Bone marrow (tissue), 2 donors: ENCODE data around the gene EYA2.
"Not testable (repeated sequence)": the region's sequence is repeated elsewhere in the genome, so short reads cannot be mapped to it uniquely, and the experiment has no call there.

Experiments
- DNase-seq, 2 donors: peaks; one replicate each; lab custom pipeline; 2025; lab: John Stamatoyannopoulos, UW

Gene EYA2, protein sequence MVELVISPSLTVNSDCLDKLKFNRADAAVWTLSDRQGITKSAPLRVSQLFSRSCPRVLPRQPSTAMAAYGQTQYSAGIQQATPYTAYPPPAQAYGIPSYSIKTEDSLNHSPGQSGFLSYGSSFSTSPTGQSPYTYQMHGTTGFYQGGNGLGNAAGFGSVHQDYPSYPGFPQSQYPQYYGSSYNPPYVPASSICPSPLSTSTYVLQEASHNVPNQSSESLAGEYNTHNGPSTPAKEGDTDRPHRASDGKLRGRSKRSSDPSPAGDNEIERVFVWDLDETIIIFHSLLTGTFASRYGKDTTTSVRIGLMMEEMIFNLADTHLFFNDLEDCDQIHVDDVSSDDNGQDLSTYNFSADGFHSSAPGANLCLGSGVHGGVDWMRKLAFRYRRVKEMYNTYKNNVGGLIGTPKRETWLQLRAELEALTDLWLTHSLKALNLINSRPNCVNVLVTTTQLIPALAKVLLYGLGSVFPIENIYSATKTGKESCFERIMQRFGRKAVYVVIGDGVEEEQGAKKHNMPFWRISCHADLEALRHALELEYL

DNA sequence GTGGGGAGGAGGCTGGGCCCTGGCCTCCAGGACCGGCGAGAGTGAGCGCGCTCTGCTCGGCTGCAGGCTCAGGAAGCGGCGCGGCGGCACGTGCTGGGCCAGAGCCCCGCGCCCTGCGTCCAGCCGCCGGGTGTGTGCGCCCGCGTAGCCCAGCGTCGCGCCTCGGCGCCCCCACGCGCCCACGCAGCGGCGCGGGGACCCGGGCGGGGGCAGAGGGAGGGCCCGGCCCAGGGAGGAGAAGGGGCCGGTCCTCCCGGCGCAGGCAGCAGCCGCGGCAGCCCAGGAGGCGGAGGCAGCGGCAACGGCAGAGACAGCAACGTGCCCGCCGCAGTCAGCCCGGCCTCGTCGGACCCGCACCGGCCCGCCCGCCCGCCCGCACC lies at the start of gene EYA2:
TSS of gene EYA2 (plus strand) at position 265 of the 380 bp plus-strand sequence. CDS start 95,168 bp downstream, outside the sequence.
- no peak for DNase-seq

DNA sequence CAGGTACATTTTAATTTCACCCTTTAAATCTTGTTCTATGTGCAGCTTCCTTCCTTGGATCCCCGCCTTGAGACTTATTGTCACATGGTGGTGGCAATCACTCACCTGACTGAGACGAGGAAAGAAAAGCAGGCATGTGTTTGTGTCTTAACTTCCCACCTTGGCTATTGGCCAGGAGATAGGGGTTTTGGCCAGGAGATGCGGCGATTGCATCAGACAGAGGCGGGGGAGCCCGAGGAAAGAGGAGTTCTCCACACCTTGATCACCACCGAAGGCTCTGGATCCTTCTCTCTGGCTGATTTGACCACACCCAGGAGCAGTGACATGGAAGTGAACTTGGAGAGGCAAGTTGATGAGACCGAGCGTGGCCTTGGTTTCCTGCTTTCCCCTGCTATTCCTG lies 49.7 kb upstream of the EYA2 start:
- no peak for DNase-seq

DNA sequence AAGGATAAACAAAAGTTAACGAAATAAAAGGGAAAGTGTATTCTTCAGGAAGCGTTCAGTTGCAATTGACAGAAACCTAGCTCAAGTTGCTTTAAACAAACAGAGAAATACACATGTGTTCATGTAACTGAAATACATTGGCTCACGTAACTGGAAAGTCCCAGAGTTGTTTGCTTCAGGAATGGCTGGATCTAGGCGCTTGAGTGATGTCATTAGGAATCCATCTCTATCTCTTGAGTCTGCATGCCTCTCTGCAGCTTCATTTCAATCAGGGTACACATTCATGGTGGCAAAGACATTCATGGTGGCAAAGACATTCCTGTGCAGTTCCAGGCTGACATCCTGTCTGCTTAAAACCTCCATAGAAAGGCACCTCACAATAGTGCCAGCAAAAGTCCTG lies 45.4 kb upstream of the EYA2 start:
- no peak for DNase-seq

DNA sequence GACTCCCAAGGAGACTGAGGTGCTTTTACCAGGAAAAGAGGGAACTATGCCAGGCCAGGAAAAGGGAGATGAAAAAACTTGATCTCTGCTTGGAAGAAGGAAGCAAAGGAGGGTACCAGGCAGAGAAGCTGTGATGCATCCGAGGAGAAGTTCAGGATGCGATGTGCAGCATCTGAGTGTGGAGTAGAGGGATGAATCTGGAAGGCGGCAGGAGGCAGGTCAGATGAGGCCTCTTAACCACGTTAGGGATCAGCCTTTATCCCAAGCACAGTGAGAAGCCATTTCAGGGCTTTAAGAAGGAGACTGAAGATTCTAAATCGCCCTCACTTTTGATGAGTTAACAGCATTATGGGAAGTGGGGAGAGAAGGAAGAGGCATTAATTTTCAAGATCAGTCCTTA lies 44.9 kb upstream of the EYA2 start:
- no peak for DNase-seq

DNA sequence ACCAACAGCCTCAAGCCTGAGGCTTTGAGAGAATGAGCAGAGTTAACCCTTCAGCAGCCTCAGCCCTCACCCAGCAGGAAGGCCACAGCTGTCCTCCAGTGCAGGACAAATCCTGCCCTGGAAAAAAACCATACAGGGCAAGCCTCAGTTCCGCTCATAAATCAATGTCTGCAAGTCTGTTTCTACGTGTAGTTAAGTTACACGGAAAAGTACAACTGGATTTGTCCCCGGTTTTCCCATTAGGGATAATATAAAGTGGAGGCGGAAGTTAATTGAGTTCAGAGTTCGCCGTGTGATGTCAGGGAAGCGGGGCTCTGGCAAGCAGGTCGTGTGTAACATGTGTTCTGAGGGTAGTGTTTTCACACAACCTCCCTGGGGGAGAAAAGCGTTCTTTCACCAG lies 44.2 kb upstream of the EYA2 start:
- DNase-seq: no peak

DNA sequence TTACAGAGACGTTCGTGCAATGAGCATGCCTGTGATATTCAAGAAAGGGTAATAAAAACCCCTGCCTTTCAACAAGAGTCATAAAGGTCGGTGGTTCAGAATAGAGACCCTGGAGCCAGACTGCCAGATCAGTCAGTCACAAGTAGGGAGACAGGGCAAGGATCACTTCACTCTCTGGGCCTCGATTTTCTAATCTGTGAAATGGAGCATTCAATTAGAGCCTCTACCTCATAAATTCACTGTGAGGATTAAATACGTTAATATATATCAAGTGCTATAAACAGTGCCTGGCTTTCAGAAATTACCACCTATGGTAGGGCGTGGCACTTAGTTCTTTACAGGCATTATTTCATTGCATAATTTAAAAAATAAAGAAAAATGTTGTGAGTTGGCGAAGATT lies 43.7 kb upstream of the EYA2 start:
- DNase-seq: no peak

DNA sequence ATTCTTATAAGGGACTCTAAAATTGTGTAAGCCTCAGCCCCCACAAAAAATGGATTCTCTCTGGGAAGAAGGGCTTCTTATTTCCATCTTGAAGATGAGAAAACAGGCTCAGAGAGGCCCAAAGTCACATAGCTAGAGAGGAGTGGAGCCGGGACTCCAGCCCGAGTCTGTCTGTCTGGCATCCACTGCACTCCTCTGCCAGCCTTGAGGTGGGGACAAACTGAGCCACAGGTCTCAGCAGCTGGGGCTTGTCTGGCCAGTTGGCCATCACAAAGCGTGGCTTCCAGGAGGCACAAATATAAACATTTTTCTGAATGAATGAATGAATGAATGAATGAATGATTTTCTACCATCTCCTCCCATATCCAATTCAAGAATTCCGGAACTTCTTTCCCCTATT lies 42.9 kb upstream of the EYA2 start:
- DNase-seq: no peak

DNA sequence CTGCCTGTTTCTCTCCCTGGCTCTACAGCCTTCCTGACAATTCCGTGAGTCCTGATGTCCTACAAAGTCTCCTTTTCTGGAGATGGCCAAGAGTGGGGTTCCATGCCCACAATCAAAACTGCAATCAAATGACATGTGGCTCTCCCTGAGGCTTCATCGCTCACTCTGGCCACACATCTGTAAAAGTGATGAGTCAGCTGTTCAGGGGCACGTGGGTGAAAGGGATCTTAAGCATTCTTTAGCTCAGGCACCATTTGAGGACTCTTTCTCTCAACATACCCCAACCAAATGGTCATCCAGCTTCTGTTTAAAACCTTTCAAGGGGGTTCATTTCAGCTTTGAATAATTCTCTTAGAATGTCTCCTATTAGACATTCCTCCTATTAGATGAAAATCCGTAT lies 42.3 kb upstream of the EYA2 start:
- DNase-seq: no peak

DNA sequence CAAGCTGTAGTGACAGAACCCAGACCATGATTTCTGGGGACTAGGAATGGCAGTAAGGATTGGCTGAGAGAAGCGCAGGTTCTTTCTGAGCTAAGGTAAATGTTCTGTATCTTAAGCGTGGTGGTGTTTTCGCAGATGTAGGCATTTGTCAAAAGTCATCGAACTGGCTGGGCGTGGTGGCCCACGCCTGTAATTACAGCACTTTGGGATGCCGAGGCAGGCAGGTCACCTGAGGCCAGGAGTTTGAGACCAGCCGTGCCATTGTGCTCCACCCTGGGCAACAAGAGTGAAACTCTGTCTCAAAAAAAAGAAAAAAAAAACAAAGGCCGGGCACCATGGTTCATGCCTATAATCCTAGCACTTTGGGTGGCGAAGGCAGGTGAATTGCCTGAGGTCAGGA lies 40.7 kb upstream of the EYA2 start:
- DNase-seq: no peak

DNA sequence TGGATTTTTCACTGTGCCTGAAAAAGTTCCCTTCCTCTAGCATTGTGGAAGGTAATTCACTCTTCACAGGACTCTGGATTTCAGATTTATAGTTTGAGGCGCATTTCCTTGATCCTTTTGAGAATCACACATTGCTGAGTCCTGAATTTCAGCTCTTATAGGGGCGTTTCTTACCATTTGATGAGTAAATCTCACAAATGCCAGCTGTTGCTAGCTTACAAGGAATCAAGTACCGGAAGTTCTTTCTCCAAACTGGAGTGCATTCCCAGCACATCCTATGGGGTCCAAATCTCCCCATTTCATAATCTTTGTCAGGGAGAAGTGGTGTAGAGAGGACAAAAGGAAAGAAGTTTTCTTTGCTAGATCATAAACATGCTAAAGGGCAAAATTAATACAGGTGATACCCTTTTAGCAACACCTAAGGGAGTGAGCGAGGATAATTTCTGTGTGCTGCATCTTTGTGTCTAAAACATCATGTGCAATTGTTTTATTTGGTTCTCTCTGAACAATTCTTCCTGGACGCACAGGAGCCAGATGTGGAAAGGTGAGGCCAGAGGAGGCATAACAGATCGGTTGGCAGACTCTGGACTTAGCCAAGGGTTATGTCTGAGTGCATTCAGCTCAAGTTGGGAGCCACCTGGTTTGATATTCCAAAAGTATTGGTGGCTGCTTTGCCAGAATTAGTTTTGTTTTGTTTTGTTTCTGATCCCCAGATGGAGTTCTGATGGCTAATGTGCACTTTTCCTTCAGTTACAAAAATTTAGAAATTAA lies 37.4 kb upstream of the EYA2 start:
- DNase-seq: no peak

DNA sequence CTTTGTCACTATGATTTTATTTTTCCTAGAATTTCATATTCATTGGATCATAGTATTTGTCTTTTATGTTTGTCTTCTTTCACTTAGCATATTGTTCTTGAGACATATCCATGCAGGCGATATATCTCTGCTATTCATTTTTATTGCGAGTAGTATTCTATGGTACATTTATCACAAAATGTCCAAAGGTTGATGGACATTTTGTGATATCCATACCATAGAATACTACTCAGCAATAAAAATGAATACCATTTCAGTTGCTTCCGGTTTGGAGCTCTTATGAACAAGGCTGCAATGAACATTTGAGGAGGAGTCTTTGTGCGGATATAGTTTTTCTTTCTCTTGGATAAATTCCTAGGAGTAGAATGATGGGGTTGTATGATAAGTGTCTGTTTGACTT lies 28.8 kb upstream of the EYA2 start:
- DNase-seq: no peak

DNA sequence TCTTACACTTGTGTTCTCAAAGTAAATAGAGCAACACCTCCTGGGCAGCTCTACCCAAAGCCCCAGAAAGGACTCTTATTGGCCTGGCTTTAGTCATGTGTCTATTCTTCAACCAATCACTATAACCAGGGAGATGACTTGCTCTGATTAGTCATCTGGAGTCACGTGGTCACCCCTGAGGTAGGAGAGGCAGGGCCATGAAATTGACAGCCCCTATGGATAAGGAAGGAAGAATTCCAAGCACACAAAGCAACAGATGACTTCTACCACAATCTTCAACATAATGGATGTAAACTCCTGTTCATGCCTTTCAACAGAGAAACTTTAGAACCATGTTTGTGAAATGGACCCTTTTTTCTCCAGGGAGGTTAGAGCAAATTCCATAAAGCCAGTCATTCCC lies 24.6 kb upstream of the EYA2 start:
- DNase-seq: no peak

DNA sequence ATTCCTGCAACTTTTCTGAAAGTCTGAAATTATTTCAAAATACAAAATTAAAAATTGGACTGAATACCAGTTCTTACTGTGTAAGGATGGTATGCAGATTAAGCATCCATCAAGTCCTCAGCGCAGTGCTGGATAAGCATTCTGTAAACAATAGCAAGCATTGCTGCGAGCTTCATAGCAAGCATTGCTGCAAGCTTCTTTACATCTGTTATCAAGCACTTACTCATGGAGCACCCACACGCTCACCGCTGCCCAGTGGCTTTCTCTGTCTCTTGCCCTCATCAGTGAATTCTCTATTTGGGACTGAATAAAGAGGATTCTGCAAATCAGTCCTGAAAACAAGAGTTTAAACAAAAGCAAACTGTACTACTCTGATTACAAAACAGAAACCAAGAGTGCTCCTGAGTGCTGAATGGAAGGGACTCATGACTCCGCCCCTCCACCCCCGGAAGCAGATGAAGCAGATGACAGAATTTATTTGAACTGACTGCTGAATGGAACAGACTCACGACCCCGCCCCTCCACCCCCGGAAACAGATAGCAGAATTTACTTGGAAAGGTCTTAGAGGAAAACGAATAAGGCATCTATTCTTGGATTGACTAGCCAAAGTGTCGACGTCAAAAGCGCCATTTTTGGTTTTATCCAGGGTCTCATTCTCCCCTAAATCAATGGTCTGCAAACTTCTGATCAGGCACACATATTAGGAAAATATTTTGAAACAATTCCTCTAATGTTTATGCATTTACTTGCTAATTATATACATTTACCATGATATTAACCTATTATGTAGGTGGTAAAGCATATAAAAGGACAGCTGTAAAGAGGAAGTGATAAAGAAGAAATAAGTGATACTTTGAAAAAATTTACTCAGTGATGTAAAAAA lies 22.1 kb upstream of the EYA2 start:
- no peak for DNase-seq

DNA sequence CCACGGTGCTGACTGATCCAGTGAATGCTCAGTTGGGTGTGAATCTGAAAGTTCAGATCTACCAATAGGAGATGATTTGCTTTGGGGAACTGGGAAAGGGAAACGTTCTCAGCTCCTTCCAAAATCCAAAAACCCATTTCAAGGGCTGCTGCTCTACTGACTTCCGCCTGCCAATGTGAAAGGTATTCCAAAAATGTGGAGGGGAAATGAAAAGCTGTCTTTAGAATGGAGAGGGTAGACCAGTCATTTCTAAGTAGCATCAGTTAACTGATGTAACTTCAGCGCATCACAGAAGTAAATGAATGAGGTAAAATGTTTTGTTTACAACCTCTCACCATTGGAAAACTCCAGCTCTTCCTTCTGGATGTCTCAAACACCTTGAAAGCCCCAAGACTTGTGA lies 19.6 kb upstream of the EYA2 start:
- no peak for DNase-seq

DNA sequence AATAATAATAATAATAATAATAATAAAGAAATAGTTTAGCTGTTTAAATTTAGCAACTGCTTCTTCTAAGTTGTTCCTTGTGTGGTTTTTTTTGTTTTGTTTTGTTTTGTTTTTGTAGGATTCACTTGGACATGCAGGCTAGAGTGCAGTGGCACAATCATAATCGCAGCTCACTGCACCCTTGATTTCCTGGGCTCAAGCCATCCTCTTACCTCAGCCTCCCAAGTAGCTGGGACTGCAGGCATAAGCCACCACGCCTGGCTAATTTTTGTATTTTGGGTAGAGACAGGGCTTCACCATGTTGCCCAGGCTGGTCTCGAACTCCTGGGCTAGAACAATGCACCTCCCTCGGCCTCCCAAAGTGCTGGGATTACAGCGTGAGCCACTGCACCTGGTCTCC lies 15.3 kb upstream of the EYA2 start:
- no peak for DNase-seq

DNA sequence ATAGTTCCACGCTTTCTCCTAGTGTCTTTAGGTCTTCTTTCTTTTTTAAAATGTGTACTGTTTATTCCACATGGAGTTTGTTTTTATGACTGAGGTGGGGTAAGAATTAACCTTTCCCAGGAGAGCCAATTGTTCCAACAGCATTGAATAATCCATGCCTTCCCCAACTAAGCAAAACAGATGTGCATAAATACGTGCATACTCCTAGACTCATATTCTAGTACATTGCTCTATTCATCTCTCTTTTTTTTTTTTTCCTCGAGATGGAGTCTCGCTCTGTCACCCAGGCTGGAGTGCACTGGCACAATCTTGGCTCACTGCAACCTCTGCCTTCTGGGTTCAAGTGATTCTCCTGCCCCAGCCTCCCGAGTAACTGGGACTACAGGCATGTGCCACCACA lies 14.7 kb upstream of the EYA2 start:
- DNase-seq: not testable (repeated sequence)

DNA sequence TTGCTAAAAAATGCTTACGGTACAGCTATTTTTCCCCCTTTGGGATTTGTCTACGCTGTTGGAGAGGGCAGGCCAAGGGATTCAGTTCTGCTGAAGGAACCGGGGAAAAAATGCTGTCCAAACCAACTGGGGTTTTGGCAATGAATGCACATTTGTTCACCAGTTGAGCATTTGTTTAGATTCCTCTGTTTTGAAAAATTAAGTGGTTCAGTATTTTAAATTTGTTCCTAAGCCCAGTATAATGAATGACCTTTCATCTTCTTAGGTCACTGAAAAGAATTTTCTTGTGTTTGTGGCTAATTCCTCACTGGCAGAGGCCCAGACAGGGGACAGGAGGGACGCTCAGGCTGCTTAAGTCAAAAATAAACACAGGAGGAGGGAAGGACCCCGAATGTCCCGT lies 10.8 kb upstream of the EYA2 start:
- DNase-seq: no peak

DNA sequence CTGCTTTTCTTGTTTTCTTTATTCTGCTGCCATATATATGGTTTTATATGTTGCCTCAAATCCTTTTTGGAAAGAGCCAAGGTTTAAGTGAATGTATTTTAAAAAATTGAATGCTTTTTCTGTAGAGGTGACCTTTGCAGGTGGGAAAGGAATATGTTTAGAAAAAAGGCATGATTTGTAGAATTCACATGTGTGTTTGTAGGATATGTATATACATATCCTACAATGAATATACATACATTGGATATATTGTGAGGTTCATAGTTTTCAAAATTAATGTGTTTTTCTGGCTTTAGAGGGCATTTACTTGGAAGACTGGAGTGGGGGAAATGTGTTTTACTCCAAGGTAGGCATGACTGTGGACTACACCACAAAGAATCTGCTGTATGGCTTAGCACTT lies 4.0 kb upstream of the EYA2 start:
- no peak for DNase-seq

DNA sequence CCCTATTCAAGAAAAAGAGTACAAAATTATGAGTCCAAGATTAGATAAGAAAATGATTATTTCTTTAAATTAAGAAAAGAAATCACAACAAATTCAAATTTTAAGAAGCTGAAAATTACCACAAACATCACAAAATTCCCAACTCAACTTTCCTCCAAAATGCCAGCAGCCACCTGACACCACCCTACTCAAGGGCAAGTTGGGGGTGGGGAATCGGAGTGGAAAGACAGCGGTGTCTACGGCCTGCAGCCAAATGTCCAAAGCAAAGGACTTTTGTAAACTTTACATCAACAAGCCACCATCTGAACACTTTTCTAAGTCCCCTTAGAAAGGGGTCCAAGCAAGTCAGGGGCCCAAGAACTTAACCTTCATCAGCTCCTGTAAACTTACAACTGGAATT lies 1.6 kb upstream of the EYA2 start:
- DNase-seq: no peak

DNA sequence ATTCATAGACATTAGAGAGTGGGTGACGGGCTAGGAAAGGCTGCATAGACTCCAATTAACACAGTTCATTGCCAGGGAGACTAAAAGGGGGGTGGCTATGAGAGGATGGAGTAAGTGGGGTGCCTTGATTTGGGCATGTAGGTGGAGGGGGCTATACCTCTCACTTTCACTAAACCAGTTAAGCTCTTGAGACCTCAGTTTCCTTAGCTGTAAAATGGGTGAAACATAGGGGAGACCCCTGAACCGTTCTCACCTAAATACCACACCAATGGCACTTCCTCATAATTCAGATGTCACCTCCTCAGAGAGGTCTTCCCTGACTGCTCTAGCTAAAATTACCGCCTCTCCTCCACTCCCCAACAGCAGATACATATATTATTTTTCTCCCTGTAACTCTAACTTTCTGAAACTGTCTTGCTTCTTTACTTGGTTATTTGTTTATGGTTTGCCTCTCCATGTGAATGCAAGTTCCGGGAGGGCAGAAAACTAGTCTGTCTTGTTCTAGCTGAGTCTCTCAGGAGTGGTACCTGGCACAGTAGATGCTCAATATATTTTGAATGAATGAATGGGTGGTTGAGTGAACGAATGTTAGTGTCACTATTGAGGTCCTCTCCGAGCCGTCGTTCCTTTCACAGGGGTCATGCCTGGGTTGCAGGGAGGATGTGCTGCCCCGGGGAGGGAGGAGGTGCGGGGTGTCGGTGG lies 615 bp upstream of the EYA2 start:
- no peak for DNase-seq

DNA sequence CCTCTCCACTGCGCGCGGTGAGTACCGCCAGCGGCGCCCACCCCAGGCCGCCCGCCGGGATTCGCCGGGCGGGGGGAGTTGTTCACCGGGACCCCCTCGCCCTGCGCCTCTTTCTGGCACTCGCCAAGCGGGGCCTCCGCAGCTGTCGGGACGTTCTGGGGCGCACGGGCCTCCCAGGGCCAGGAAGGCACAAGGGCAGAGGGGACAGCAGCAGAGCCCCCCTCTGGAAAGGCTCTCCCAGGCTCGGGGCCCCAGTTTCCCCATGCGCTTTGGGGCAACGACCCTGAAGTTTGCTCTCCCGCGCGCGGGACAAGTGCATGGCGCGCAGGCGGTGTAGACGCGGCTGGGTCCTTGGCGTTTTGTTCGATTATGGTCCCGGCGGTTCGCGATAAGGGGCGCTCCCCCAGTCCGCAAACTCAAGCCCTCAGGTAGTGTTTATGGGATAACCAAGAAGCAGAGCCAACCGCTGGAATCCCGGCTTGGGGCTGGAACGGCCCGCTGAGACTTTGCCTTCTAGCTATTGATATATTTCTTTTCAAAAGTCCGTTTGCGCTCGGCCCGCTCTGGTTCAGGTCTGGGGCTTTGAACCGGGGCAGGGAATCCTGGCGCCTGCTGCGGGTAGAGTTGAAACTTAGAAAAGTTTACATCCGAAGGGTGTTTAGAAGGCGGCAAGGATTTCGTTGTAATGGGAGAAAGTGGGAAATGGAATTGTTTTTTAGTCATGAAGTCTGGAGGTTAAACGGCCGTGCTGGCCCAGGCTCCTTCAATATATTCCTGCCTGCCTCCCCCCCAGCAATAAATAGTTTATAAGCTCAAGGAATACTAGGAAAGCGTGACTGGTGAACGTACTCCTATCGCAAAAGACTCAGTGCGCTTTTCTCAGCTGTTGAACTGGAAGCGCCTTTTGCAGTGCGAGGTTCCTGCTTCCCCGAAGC lies 595 bp downstream of the EYA2 start:
- DNase-seq: no peak
